Ovary (tissue), 3 donors: ENCODE measurements around the gene SUGCT.

Source experiments
- POLR2A ChIP-seq: fragments of 450-650 bp; IDR thresholded peaks from one replicate; pipeline ENCODE4 v1.6.1; 2017; ENCODE audit warnings: antibody characterized with exemption, mild to moderate bottlenecking, moderate library complexity
- TF ChIP-seq, protein P1 (sequence below), 3 donors: fragments of 450-650 bp in 2 of 3; fragments of 200-600 bp in 1 of 3; IDR thresholded peaks; one replicate each; pipeline versions ENCODE4 v1.5.1 to v1.8.0; 2016 to 2022; ENCODE audit warnings: antibody characterized with exemption in 3 of 3, mild to moderate bottlenecking in 1 of 3
- donor health status: DM: no; HTN: no; CAD: no.

DNA sequence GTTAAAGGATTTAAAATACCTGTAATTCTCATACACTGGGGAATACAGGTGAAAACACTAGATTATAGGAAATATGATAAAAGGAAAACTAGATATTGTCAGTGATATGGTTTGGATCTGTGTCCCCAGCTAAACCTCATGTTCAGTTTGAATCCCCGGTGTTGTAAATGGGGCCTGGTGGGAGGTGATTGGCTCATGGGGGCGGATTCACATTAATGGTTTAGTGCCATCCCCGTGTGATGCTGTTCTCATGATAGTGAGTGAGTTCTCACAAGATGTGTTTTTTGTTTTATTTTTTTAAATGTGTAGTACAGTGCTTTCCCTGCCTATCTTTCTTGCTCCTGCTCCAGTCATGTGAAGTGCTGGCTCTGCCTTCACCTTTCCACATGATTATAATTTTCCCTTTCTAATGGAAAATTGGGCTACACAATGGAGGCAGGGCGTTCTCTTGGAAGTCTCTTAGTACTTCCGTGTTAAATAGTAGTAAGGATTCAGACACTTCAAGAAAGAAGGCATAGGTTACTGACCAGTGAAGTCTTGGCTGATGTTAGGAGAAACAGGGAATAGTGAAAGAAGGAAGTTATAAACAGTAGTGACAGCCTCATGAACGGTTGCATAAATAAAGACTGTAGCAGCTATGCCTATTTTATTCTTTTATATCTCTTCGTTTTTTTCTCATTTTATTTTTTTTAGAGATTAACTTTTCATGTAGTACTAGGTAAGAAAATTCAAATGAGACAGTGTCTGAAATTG, 386.4 kb downstream of the SUGCT start:
- no peak for TF ChIP-seq POLR2A
- TF ChIP-seq, protein P1, sequence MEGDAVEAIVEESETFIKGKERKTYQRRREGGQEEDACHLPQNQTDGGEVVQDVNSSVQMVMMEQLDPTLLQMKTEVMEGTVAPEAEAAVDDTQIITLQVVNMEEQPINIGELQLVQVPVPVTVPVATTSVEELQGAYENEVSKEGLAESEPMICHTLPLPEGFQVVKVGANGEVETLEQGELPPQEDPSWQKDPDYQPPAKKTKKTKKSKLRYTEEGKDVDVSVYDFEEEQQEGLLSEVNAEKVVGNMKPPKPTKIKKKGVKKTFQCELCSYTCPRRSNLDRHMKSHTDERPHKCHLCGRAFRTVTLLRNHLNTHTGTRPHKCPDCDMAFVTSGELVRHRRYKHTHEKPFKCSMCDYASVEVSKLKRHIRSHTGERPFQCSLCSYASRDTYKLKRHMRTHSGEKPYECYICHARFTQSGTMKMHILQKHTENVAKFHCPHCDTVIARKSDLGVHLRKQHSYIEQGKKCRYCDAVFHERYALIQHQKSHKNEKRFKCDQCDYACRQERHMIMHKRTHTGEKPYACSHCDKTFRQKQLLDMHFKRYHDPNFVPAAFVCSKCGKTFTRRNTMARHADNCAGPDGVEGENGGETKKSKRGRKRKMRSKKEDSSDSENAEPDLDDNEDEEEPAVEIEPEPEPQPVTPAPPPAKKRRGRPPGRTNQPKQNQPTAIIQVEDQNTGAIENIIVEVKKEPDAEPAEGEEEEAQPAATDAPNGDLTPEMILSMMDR (IDR thresholded peaks at IDR 0.05) = no peak
